PC-3 (cell line): ENCODE results near the gene GUCA2B.

Source experiments
- EZH2phosphoT487 ChIP-seq: fragments of 300-600 bp; sonication (generic); IDR thresholded peaks from 2 replicates; pipeline ENCODE4 v1.6.1; 2018; ENCODE audit warnings: mild to moderate bottlenecking, antibody characterized with exemption, low read length, borderline replicate concordance
- TF ChIP-seq, protein P1 (sequence below): fragments of 300-600 bp; sonication (generic); conservative IDR thresholded peaks from 2 replicates; pipeline ENCODE4 v1.5.1; 2017; ENCODE audit warnings: antibody characterized with exemption, low read depth, mild to moderate bottlenecking, low read length

DNA sequence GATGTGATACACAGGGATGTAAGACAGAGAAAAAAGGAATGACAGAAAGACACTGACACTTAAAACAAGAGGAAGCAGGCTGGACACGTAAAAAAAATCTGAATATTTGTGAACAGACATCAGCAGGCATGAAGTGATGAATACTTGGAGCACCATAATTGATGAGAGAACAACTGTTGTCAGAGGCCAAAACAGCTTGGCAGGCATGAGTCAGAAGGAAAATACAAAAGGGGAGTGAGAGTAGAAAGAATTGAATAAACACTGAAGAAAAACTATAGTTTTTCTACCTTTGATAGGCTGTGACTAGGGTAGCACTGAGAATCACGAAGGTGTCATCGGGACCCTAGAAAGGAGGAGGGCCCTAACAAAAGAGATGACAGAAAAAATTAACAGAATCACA, 32.9 kb downstream of the GUCA2B start:
- TF ChIP-seq, protein P1, sequence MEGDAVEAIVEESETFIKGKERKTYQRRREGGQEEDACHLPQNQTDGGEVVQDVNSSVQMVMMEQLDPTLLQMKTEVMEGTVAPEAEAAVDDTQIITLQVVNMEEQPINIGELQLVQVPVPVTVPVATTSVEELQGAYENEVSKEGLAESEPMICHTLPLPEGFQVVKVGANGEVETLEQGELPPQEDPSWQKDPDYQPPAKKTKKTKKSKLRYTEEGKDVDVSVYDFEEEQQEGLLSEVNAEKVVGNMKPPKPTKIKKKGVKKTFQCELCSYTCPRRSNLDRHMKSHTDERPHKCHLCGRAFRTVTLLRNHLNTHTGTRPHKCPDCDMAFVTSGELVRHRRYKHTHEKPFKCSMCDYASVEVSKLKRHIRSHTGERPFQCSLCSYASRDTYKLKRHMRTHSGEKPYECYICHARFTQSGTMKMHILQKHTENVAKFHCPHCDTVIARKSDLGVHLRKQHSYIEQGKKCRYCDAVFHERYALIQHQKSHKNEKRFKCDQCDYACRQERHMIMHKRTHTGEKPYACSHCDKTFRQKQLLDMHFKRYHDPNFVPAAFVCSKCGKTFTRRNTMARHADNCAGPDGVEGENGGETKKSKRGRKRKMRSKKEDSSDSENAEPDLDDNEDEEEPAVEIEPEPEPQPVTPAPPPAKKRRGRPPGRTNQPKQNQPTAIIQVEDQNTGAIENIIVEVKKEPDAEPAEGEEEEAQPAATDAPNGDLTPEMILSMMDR = no peak
- no peak for TF ChIP-seq EZH2phosphoT487
